H1 (cell line): ENCODE data around the gene CAMKK1. TPM values are rescaled to one million over a fixed set of nuclear protein-coding genes. Genes with fewer than 3 reads are reported as not detected.

ENCODE experiments used
- CTCF ChIA-PET: fragments of 300-600 bp; sonication (Branson Sonifier 250); formaldehyde crosslinking; loops from one replicate; lab custom pipeline; 2021; ENCODE audit not compliant: partially characterized antibody; lab: Charles Lee
- POLR2A ChIA-PET: fragments of 300-600 bp; sonication (Branson Sonifier 250); formaldehyde crosslinking; loops from one replicate; lab custom pipeline; 2021; ENCODE audit warnings: inconsistent platforms; ENCODE audit not compliant: partially characterized antibody; lab: Charles Lee
- DNase-seq, 2 experiments: peaks; one replicate each; pipeline versions ENCODE4 v3.0.0 to v3.0.0-alpha.2; 2010 to 2022; ENCODE audit warnings: low spot score in 2 of 2, low read depth in 1 of 2, mixed read lengths in 1 of 2
- FAIRE-seq: peaks from 2 replicates; lab custom pipeline; 2011; peaks lifted over from hg19 to GRCh38; lab: Jason Lieb, UNC
- H2AFZ ChIP-seq: 2 replicates; pipeline ENCODE4 v1.8.1; 2012; ENCODE audit warnings: low read length, inconsistent platforms
- H2AK5ac ChIP-seq: 2 replicates; pipeline ENCODE4 v1.6.1; 2013; ENCODE audit warnings: low read depth, low read length
- H2BK120ac ChIP-seq: replicated peaks from 2 replicates; pipeline ENCODE3; 2013; ENCODE audit warnings: low read depth, low read length, inconsistent platforms
- H2BK12ac ChIP-seq: 2 replicates; pipeline ENCODE4 v1.6.1; 2013; ENCODE audit warnings: low read depth, low read length
- H2BK15ac ChIP-seq: 2 replicates; pipeline ENCODE4 v1.6.1; 2013; ENCODE audit warnings: low read length
- H2BK20ac ChIP-seq: 2 replicates; pipeline ENCODE4 v1.6.1; 2013; ENCODE audit warnings: low read length
- H2BK5ac ChIP-seq: 2 replicates; pipeline ENCODE4 v1.6.1; 2013; ENCODE audit warnings: low read depth, low read length
- H3K14ac ChIP-seq: 2 replicates; pipeline ENCODE4 v1.6.1; 2013; ENCODE audit warnings: inconsistent platforms; ENCODE audit not compliant: insufficient read length
- H3K18ac ChIP-seq: 2 replicates; pipeline ENCODE4 v1.6.1; 2013; ENCODE audit warnings: low read length; ENCODE audit errors: extremely low read depth
- H3K23ac ChIP-seq: 2 replicates; pipeline ENCODE4 v1.6.1; 2013; ENCODE audit warnings: inconsistent platforms; ENCODE audit not compliant: insufficient read length
- H3K23me2 ChIP-seq: 2 replicates; pipeline ENCODE4 v1.6.1; 2013; ENCODE audit warnings: low read depth, low read length
- H3K27ac ChIP-seq: 2 replicates; pipeline ENCODE4 v1.6.1; 2011; ENCODE audit warnings: low read depth, low read length, inconsistent platforms
- H3K27me3 ChIP-seq, 4 experiments: replicated peaks in 1 of 4; 1 replicate in 1 of 4; 2 replicates in 3 of 4; pipeline versions ENCODE4 v1.6.1 to v1.8.1; 2011 to 2013; ENCODE audit warnings: low read length in 3 of 4, mild to moderate bottlenecking in 3 of 4, inconsistent platforms in 2 of 4, mixed read lengths in 2 of 4, moderate library complexity in 1 of 4; ENCODE audit not compliant: control insufficient read depth in 3 of 4, insufficient read depth in 3 of 4; ENCODE audit errors: extremely low read depth in 1 of 4
- H3K36me3 ChIP-seq, 4 experiments: 2 replicates each; pipeline versions ENCODE4 v1.6.1 to v1.8.1; 2011 to 2013; ENCODE audit warnings: mild to moderate bottlenecking in 4 of 4, low read length in 3 of 4, moderate library complexity in 2 of 4, control low read depth in 1 of 4, inconsistent platforms in 1 of 4; ENCODE audit not compliant: insufficient read depth in 4 of 4, control insufficient read depth in 2 of 4
- H3K4ac ChIP-seq: replicated peaks from 2 replicates; pipeline ENCODE3; 2013; ENCODE audit warnings: low read length, low read depth, mixed read lengths, inconsistent platforms; ENCODE audit not compliant: insufficient read length
- H3K4me1 ChIP-seq, 4 experiments: replicated peaks in 1 of 4; 1 replicate in 1 of 4; 2 replicates in 3 of 4; pipeline versions ENCODE4 v1.6.1 to v1.8.1; 2011 to 2013; ENCODE audit warnings: low read length in 3 of 4, inconsistent platforms in 2 of 4, mixed read lengths in 1 of 4; ENCODE audit not compliant: insufficient read depth in 4 of 4, control insufficient read depth in 3 of 4
- H3K4me2 ChIP-seq, 2 experiments: 2 replicates each; pipeline versions ENCODE4 v1.6.1 to v1.8.1; 2011 to 2013; ENCODE audit warnings: low read depth in 2 of 2, low read length in 2 of 2, control low read depth in 1 of 2, inconsistent platforms in 1 of 2, mild to moderate bottlenecking in 1 of 2; ENCODE audit not compliant: insufficient read depth in 1 of 2
- H3K4me3 ChIP-seq, 4 experiments: fragments of 200-600, 300-600 bp in 1 of 4; sonication (generic), shearing (Covaris generic), sonication (Bioruptor Twin) in 1 of 4; 2 replicates each; pipeline versions ENCODE4 v1.5.1 to v1.8.1; 2011 to 2016; ENCODE audit warnings: low read length in 4 of 4, low read depth in 3 of 4, control low read depth in 2 of 4, inconsistent platforms in 2 of 4, mild to moderate bottlenecking in 2 of 4, mixed read lengths in 1 of 4, moderate library complexity in 1 of 4; ENCODE audit not compliant: insufficient read depth in 2 of 4; ENCODE audit errors: extremely low read depth in 1 of 4
- H3K56ac ChIP-seq: replicated peaks from 2 replicates; pipeline ENCODE3; 2013; ENCODE audit warnings: low read depth, mild to moderate bottlenecking, mixed read lengths, low read length, inconsistent platforms; ENCODE audit not compliant: insufficient read length
- H3K79me1 ChIP-seq: 2 replicates; pipeline ENCODE4 v1.6.1; 2013; ENCODE audit warnings: low read depth, low read length, control low read depth
- H3K79me2 ChIP-seq, 2 experiments: 2 replicates each; pipeline versions ENCODE4 v1.6.1 to v1.8.1; 2012 to 2013; ENCODE audit warnings: low read length in 2 of 2, mild to moderate bottlenecking in 2 of 2, inconsistent platforms in 1 of 2; ENCODE audit not compliant: insufficient read depth in 2 of 2, control insufficient read depth in 1 of 2
- H3K9ac ChIP-seq, 4 experiments: replicated peaks in 1 of 4; 1 replicate in 1 of 4; 2 replicates in 3 of 4; pipeline versions ENCODE4 v1.6.1 to v1.8.1; 2011 to 2013; ENCODE audit warnings: low read depth in 3 of 4, low read length in 3 of 4, control low read depth in 2 of 4, mild to moderate bottlenecking in 2 of 4, moderate library complexity in 2 of 4, inconsistent platforms in 1 of 4; ENCODE audit errors: extremely low read depth in 1 of 4
- H3K9me3 ChIP-seq, 2 experiments: 2 replicates each; pipeline versions ENCODE4 v1.6.1 to v1.8.1; 2012 to 2013; ENCODE audit warnings: mild to moderate bottlenecking in 2 of 2, moderate library complexity in 2 of 2, control low read depth in 1 of 2, inconsistent platforms in 1 of 2, low read depth in 1 of 2, low read length in 1 of 2, mixed read lengths in 1 of 2; ENCODE audit not compliant: insufficient read depth in 2 of 2
- H4K20me1 ChIP-seq, 2 experiments: replicated peaks in 1 of 2; 2 replicates each; pipeline versions ENCODE3 to v1.8.1; 2011 to 2013; ENCODE audit warnings: inconsistent platforms in 2 of 2, low read length in 2 of 2, mild to moderate bottlenecking in 1 of 2; ENCODE audit not compliant: insufficient read depth in 2 of 2, control insufficient read depth in 1 of 2
- H4K5ac ChIP-seq: 2 replicates; pipeline ENCODE4 v1.6.1; 2013; ENCODE audit warnings: low read length, low read depth, mixed read lengths, inconsistent platforms; ENCODE audit not compliant: insufficient read length
- H4K8ac ChIP-seq: 2 replicates; pipeline ENCODE4 v1.8.0; 2013; ENCODE audit warnings: mild to moderate bottlenecking, moderate library complexity, low read length, inconsistent platforms; ENCODE audit not compliant: insufficient read depth; ENCODE audit errors: extremely low read depth
- H4K91ac ChIP-seq: replicated peaks from 2 replicates; pipeline ENCODE3; 2013; ENCODE audit warnings: low read length, mixed read lengths, inconsistent platforms; ENCODE audit not compliant: insufficient read length
- BCL11A ChIP-seq, 2 experiments: IDR thresholded peaks; one replicate each; pipeline ENCODE4 v1.6.1; 2011; ENCODE audit warnings: low read depth in 2 of 2, low read length in 2 of 2, mild to moderate bottlenecking in 2 of 2
- CHD2 ChIP-seq: IDR thresholded peaks from 2 replicates; pipeline ENCODE4 v1.6.1; 2012; ENCODE audit warnings: low read length, improper control_type of control experiment
- EP300 ChIP-seq, 2 experiments: IDR thresholded peaks; 1 replicate in 1 of 2; 2 replicates in 1 of 2; pipeline ENCODE4 v1.6.1; 2011 to 2012; ENCODE audit warnings: low read depth in 2 of 2, low read length in 2 of 2, mild to moderate bottlenecking in 2 of 2, borderline replicate concordance in 1 of 2, inconsistent platforms in 1 of 2, moderate library complexity in 1 of 2
- FOSL1 ChIP-seq: IDR thresholded peaks from 2 replicates; pipeline ENCODE4 v1.6.1; 2011; ENCODE audit warnings: mild to moderate bottlenecking, low read depth, low read length, moderate library complexity; ENCODE audit not compliant: insufficient read depth
- GTF2F1 ChIP-seq: IDR thresholded peaks from 2 replicates; pipeline ENCODE4 v1.6.1; 2012; ENCODE audit warnings: low read depth, low read length, improper control_type of control experiment, borderline replicate concordance
- KDM4A ChIP-seq: IDR thresholded peaks from one replicate; pipeline ENCODE4 v1.7.1; 2012; ENCODE audit warnings: low read depth, mild to moderate bottlenecking, moderate library complexity, low read length, inconsistent platforms; ENCODE audit not compliant: severe bottlenecking
- NRF1 ChIP-seq: IDR thresholded peaks from 2 replicates; pipeline ENCODE4 v1.6.1; 2011; ENCODE audit warnings: mild to moderate bottlenecking, low read depth, low read length, improper control_type of control experiment
- POLR2AphosphoS5 ChIP-seq: IDR thresholded peaks from 2 replicates; pipeline ENCODE4 v1.6.1; 2011; ENCODE audit warnings: low read depth, low read length
- RXRA ChIP-seq: IDR thresholded peaks from 2 replicates; pipeline ENCODE4 v1.6.1; 2011; ENCODE audit warnings: low read depth, mild to moderate bottlenecking, low read length, moderate library complexity; ENCODE audit not compliant: insufficient read depth
- SIX5 ChIP-seq: IDR thresholded peaks from 2 replicates; pipeline ENCODE4 v1.6.1; 2011; ENCODE audit warnings: mild to moderate bottlenecking, low read depth, low read length
- TAF1 ChIP-seq: IDR thresholded peaks from 2 replicates; pipeline ENCODE4 v1.6.1; 2011; ENCODE audit warnings: mild to moderate bottlenecking, low read depth, low read length
- USF2 ChIP-seq: IDR thresholded peaks from 2 replicates; pipeline ENCODE4 v1.6.1; 2011; ENCODE audit warnings: low read length, improper control_type of control experiment
- WGBS, 2 experiments: shearing (Covaris generic) in 1 of 2; methylation state at CpG; one replicate each; pipeline versions ENCODE4 v1.1.6 to v1.1.7; 2013 to 2015; ENCODE audit warnings: low lambda C conversion rate in 2 of 2, mixed read lengths in 2 of 2, inconsistent platforms in 1 of 2, low coverage in 1 of 2, missing lambda C conversion rate in 1 of 2; ENCODE audit not compliant: insufficient replicate concordance in 2 of 2, insufficient coverage in 1 of 2, insufficient read length in 1 of 2; ENCODE audit errors: extremely low coverage in 1 of 2, missing lambda C conversion rate in 1 of 2; 5-methylcytosine and 5-hydroxymethylcytosine counted together
- polyA plus RNA-seq, 7 experiments: library from polyadenylated mRNA; depleted of rRNA in 3 of 7; stranded (reverse) in 5 of 7; unstranded in 2 of 7; fragments of >200 nt in 5 of 7; fragments of 200-250 nt in 2 of 7; gene quantifications; 1 replicate in 5 of 7; 2 replicates in 1 of 7; 4 replicates in 1 of 7; pipeline versions ENCODE4 v1.2.1 to v1.2.3, GENCODE V29; 2011 to 2013; ENCODE audit warnings: missing spikeins in 2 of 7, mixed read lengths in 2 of 7
- total RNA-seq: library from RNA; stranded (reverse); fragmentation: NEBNext Ultra II Directional; extraction: Animal tissue kit (Norgen Biotek cat#: 25700); gene quantifications from 2 replicates; pipeline ENCODE4 v1.2.1, GENCODE V29; 2021

CAMKK1 gene
- total and polyA plus RNA-seq, 2 of the 8 experiments (the other 6 are each of a cell fraction or from before 2014, with no cell fraction given) = 7.1 to 7.6 TPM

GRCh38 chr17:3828852-3829232, 64.0 kb downstream of the CAMKK1 start:
- no peak overlapping the region for H3K56ac ChIP-seq
- H3K14ac ChIP-seq = no peak overlapping the region
- TF ChIP-seq TAF1 (no peak), SIX5 (no peak), BCL11A (IDR thresholded peaks at IDR 0.05; ENCODE audit: low read depth in 2 of 2, low read length in 2 of 2) (no peak), FOSL1 (no peak), EP300 (IDR thresholded peaks at IDR 0.05; ENCODE audit: borderline replicate concordance in 1 of 2, low read depth in 2 of 2, low read length in 2 of 2) (no peak), KDM4A (no peak), CHD2 (no peak), USF2 (no peak), RXRA (no peak), GTF2F1 (no peak), POLR2AphosphoS5 (no peak), NRF1 (no peak)
- no peak overlapping the region for H3K4me2 ChIP-seq
- H3K4me1 ChIP-seq = no peaks in the 10 kb centered on the region
- POLR2A ChIA-PET = interaction anchor here (0.5 to 1.8 kb wide), 4 partner anchors 9 to 74 kb away, joined by 3 to 6 read pairs (median 4); no protein-coding TSS in a partner anchor
- peaks cover 0 to 2% of the 10 kb centered on the region in 2 experiments for H4K20me1 ChIP-seq
- H2BK15ac ChIP-seq = no peak overlapping the region
- H4K8ac ChIP-seq = no peak overlapping the region
- no peak overlapping the region for H4K5ac ChIP-seq
- no peaks in the 10 kb centered on the region for H3K27me3 ChIP-seq
- H3K18ac ChIP-seq = no peak overlapping the region
- no peak overlapping the region for H2BK5ac ChIP-seq
- H2BK120ac ChIP-seq = no peak overlapping the region
- H3K9ac ChIP-seq = no peak overlapping the region
- H3K4ac ChIP-seq = no peak overlapping the region
- FAIRE-seq (no peak), DNase-seq (no peak)
- H3K79me1 ChIP-seq = peaks cover 2% of the 10 kb centered on the region
- WGBS, 2 experiments = 91% methylated on average over 7 of the region's 7 CpGs; no CpG with 5 or more reads in 1 of the 2 experiments
- H3K4me3 ChIP-seq = no peak overlapping the region
- no peak overlapping the region for H2AFZ ChIP-seq
- H4K91ac ChIP-seq = no peak overlapping the region
- H3K79me2 ChIP-seq = peaks cover 0 to 6% of the 10 kb centered on the region in 2 experiments; a peak in 2 of 4 replicates
- no peaks in the 10 kb centered on the region for H3K23me2 ChIP-seq
- CTCF ChIA-PET = interaction anchor here (0.7 to 6.5 kb wide), 10 partner anchors 11 to 189 kb away, joined by 3 to 81 read pairs (median 4); partner anchors contain the start of genes ITGAE and NCBP3
- H2BK20ac ChIP-seq = no peak overlapping the region
- H3K27ac ChIP-seq = no peak overlapping the region
- H3K36me3 ChIP-seq = peaks cover 9 to 42% (median 33%) of the 10 kb centered on the region in 4 experiments
- H3K9me3 ChIP-seq = no peaks in the 10 kb centered on the region
- H2BK12ac ChIP-seq = no peak overlapping the region
- no peak overlapping the region for H2AK5ac ChIP-seq
- no peak overlapping the region for H3K23ac ChIP-seq
